Activated T-helper 9 cell treated with anti-CD3 and anti-CD28 coated beads, Interleukin-2, amount 50 U/mL, for 16 hours (primary cell): ENCODE data around the gene UCK2.
A peak's percentile ranks its signal among the peaks of the same experiment; 100 is the strongest.

ENCODE experiments used
- DNase-seq: peaks from one replicate; pipeline ENCODE4 v3.0.0-alpha.2; 2020; ENCODE audit warnings: low read depth

UCK2 gene

DNA sequence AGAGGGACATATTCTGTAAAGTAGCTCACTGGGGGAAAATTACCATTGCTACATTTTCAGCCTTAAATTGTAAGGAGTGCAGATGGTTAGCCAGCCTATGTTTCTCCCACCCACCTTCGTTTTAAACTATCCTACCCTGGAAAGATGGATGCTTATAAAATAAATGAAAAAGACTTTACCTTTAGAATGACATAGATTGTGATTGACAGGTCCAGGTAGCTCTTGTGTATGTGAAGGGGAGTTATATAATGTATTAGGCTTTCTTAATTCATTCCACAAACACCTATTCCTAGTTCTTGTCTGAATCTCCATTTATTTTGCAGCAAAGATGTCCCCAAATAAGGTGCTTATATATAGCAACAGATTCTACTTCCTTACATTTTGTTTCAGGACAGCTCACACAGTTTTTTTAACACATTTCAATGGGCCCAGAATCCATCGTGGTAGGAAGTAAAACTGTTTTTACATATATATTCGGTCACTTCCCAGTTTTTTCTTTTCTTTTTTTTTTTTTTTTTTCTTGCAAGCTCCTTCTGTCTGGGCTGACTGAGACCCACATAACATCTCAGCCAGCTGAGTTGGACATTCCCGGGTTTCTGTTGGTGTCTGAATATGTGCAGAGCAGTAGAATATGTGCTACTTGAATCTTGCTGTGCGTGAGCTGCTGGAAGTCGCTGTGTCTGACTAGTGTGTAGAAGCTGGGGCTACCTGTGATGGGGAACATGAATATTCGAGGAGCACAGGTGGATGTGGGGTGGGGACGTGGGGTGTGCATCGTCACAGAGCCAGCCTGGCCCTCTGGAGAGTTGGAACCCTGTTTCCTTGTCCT lies 27.8 kb downstream of the UCK2 start:
- no peak for DNase-seq

DNA sequence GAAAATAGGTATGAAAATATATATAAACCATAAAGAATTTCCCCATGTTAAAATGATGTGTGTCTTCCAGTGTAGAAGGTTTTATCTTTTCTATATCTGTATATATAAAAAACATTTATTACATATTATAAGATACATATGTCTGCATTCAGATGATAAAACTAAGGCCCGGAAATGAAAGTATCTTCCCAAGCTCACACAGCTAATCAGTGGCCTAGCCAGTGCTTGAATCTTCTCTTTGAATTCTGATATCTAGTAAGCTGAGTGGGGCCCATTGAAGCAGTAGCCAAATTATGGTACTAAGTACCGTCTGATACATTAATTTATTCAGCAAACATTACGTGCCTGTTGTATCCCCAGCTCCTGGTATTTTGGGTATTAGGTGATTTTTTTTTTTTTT lies 28.6 kb downstream of the UCK2 start:
- no peak for DNase-seq

DNA sequence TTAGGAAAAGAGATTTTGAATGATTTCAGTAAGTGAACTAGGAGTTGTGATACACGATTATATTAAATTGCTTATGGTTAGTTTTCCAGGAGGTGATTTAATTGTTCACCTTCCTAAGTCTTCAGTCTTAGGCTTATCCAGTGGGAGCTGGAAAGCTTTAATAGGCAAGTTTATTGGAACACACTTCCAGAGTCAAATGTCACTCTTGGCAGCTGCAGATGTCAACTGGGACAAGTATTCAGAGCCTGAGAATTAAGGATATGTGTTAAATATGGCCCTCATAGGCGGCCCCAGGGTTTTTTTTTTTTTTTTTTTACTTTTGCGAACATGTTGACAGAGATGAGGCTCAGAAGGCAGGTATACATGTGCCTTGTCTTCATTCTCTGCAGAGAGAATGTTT lies 29.2 kb downstream of the UCK2 start:
- no peak for DNase-seq

DNA sequence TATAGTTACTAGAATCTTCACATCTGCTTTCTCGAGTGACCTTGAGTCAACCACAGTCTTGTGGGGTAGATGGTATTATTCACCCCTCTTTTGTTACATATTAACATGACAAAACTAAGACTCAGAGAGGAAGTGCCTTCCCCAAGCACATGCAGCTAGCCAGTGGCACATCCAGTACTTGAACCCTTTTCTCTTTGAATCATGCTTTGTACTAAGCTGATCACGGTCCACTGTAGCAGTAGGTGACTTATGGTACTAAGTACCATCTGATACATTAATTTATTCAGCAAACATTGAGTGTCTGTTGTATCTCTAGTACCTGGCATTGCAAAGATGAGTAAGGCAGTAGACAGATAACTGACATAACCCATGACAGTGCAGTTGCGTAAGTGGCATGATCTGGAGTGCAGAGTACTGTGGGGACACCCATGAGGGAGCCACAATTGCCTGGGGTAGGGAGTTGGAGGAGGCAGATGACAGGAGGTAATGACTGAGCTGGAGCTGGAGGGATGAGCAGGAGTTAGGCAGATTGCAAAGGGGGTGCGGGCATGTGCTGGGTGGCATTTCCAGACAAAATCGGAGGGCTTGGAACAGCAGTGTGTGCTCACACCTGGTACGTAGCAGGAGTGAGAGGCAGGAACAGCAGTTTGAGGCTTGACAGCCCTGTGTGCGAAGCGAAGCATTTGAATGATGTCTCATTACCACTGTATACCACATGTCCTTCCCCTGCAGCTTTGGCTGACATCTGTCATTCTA lies 29.8 kb downstream of the UCK2 start:
- no peak for DNase-seq

DNA sequence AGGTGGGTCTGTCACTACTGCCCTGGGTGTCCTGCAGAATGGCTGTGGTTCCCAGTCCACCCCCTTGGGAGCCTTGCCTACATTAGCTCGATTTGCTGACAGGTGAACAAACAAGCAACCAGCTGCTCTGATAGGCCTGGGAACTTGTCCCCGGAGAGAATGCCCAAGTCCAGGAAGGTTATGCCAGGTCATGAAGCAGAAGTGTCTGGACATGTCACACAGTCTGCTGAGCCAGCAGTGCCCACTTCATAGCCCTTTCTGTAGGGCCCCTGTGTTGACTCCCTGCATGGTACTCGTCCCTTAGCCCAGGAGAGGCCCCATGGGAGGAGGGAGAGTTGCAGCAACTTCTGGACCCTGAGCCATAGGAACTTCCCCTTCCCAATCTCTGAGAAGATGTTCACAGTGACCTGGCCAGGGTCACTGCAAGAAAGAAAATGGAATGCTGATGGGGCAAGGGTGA lies 31.0 kb downstream of the UCK2 start:
- DNase-seq: no peak

DNA sequence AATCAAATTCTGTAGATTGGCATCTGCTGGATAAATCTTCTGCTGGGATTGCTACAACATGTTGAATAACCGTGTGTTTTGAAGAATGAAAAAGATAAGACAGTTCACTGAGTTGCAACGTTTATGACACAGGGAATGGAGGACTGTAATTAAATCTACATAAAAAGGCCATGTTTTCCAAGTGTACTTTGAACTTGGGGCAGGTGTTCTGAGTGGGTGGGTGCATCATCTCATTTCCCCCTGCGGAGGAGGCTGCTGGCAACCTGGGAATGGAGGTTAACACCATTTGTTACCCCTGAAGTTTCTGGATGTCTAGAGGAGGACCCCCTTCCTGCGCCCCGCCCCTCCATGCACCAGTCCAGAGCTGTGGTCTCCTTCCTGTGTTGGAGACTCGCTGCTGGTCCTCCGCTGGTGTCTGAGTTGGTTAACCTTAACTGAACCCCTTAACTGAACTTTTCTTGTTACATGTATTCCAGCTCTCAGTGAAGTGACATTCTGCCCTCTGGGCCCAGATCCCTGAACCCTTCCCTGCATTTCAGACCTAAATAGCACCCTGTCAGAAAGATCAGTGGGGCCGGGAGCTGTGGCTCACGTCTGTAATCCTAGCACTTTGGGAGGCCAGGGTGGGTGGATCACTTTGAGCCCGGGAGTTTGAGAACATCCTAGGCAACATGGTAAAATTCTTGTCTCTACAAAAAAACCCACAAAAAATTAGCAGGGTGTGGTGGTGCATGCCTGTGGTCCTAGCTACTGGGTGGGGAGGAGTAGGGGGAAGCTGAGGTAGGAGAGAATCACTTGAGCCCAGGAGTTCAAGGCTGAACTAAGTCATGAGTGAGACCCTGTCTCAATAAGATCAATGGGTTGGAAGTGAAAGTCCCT lies 31.8 kb downstream of the UCK2 start:
- DNase-seq: no peak

DNA sequence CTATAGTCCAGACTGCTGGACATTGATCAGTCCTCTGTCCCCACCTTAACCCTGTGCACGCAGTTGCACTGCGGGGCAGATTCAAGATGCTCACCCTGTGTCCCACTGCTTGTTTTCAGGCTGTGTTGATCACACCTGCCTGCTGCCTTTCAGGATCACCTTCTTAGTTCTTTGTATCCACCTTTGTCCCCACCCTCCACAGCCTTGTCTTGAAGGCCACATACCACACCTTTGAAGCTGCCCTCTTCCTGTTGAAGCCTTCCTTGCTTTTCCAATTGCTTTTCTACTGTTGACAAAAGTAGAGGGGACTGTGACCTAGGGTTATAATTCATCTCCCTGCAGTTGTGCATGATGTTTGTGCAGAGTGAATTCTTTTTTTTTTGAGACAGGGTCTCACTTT lies 32.7 kb downstream of the UCK2 start:
- DNase-seq: no peak

DNA sequence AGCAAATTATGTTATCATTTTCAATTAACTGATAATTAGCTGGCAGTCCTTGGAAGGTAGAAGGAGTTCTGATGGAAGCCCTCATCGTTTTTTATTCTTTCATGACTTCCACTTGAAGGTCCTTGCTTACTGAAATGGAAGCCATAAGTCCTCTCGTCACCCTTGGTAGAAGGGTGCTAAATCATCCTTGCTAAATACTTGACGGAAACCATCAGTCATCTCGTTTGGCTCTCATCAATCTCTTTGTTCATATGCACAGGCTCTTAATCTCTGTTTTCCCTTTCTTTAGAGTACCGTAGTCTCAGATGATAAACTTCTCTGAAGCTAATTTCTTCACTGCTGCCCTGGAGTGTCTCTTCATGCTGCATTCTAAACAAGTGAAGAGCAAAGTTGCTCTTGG lies 34.5 kb downstream of the UCK2 start:
- no peak for DNase-seq

DNA sequence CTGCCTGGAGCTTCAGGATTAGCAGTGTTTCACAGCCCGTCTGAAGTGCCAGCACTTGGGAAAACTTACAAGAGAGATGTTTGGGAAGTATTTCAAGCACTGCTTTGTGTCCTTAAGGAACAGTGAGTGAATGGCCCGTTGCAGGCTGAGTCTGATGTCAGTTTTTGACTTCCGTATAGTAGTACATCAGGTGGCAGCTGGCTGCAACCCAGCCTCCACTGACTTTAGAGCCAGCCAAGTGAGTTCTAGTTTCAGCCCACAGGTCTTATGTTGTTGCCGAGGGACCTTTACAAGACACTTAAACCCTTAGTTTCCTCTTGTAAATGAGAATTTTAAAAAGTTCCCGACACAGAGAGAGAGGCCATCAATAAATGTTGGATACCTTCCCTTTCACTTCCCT lies 35.0 kb downstream of the UCK2 start:
- no peak for DNase-seq

DNA sequence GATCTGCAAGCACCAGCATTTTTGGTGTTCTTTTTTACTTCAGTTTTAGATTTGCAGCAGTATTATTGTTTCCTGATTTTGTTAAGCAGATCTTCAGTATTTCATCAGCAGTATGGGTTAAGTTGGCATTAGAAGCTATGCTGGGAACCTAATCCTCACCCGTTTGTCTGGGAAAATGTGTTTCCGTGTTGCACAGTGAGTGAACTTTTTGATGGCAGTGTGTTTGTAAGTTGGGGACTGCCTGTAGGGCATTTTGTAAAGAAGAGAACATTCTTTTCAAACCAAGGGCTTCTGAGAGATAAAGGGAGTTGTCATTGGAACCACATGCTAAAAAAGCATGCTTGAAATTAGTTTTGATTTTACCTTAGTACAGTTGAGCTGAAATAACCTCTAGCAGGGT lies 35.9 kb downstream of the UCK2 start:
- DNase-seq: no peak

DNA sequence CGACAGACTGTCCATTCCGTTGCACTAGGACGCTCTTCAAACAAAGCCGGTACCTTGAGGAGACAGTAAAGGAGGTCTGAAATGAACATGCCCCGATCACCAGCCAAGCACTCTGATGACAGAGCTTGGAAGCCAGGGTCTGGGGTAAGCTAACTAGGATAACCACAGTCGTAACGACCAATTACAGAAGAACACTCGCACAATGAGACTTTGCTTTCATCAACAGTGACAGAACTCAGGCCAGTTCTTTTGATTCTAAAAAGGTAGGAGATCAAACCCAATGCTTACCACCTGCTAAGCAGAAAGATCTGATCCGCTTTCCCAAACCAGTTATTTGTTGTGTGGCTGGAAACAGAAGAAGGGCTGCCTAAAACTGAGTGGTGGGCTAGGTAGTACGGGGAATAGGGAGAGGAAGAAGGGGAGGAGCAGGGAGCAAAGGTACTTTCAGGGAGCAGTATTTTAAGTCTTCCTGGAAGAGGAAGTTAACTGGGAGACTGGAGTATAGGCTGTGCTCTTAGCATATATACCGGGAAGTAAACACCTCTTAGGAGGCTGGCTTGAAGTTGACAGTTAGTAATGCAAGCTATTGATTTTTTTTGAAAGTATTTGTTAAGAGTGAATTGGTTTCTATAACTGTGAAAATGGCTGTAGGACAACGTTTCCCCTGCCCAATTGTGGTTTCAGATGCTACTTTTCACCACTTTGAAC lies 38.4 kb downstream of the UCK2 start:
- DNase-seq: no peak

DNA sequence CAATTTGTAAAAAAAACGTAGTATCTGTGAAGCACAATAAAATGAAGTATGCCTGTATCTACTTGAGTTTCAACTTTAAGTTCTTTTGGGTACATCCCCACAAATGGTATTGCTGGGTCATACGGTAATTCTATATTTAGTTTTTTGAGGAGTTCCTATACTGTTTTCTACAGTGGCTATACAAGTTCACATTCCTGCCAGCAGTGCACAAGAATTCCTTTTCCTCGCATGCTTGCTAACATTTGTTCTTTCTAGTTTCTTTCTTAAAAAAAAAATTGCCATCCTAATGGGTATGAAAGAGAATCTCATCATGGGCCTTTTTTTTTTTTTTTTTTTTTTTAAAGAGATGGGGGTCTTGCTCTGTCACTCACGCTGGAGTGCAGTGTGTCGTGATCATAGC lies 41.9 kb downstream of the UCK2 start:
- DNase-seq: no peak

DNA sequence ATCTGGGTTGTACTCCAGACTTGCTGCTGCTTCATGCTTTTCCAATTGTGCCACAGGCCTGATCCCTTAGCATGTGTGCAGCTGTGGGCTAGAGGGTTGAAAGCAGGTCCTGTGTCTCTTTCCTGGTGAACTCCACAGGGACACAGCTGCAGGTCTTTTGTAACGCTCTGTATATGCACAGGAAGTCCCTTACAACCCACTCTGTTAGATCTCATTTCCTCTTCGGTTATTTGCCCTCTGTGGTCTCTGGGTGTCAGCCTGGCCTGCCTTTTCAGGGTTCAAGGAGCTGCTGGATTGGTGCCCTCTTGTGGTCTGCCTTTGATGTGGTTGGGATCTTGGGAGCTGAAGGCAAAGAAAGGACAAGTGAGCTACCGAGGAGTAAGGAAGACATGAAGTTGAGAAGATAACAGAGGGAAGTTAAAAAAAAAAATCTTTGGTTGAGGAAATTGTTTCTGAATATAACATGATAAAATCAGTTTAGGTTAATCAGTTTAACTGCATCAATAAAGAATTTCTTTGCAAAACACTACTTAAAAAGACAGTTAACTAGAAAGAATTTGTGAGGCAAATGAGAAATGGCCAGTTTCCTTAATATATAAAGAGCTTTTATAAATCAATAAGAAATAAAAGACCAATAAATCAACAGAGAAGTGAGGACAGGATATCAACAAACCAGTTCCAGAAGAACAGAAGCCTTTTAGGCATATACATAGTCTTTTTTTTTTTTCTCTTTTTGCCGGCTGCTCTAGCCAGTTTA lies 44.1 kb downstream of the UCK2 start:
- peak; percentile 11 for DNase-seq

DNA sequence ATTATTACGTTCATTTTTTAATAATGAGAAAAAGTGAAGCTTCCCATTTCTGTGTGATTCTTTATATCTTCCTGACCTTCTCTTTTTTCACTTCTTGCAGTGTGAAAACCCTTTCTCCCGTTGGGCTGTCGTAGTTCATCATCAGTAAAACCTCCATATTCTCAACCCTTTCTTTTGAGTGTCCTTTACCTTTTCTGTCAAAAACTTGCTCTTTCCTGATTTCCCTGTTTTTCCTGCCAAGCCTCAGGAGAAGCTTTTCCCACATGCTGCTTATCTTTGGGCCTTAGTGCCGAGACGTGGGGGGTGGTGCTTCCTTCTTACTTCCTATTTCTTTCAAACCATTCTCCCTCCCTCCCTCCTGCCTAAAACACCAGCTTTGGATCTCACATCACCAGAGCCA lies 46.1 kb downstream of the UCK2 start:
- DNase-seq: no peak

DNA sequence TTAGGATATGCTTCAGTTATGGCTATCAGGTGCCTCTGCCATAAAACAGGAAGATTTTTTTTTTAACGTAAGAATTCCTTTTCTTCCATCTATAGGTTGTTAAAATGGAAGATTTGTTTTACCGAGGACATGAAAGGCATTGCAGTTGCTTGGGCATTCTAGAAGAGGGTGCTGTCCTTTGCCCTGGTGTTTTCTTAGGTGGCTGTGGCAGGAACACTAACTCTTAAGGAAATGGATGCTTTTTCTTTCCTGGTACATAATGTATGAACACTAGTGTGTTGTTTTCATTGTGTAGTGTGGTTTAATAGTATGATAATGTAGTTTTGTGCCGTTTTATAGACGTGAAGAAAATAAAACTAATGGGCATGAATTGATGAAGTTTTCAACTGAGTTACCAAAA lies 47.2 kb downstream of the UCK2 start:
- DNase-seq: no peak

DNA sequence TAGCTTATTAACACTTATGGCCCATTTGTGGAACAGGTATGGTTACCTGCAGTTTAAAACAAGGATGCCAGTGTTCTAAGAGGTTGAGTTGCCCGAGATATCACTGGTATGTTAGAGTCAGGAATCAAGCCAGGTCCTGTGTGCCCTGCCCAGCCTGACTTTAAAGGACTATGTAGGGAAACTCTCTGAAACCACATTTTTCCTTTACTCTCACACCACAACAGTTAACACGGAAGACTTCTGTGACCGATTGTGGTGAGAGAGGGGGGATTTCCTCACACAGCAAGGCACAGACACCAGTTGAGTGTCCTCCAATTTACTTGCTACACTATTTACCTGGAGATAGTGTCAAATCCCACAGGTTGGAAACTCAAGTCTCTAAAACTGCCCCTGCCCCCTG lies 47.8 kb downstream of the UCK2 start:
- no peak for DNase-seq

DNA sequence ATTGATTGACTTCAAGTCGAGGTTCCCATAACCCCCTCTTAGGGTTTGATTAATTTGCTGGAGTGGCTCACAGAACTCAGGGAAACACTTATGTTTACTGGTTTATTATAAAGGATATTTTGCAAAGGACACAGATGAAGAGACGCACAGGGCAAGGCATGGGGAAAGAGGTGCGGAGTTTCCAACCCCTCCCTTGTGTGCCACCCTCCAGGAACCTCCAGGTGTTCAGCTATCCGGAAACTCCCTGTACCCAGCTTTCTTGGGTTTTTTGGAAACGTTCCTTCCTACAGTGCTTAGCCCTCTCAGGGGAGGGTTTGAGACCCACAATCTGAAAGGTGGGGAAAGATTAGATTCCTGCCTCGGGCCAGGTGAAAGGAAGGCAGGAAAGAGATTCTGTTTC lies 48.2 kb downstream of the UCK2 start:
- DNase-seq: no peak

DNA sequence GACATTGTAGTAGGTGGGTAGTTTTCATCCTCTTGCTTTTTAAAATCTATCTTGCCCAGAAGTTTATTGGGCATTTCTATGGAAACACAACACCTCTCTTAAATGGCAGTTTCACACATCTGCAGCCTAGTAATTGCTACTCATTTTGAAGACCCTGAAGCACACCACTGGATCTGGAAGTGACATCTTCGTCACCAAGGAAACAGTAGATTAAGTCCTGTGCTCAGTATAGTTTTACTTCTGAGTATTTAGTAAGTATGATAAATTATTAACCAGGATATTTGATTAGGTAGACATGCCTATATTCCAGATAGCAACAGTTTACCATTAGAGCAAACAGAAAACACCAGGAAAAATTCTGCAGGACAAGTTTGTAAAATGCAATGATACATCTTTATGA lies 48.7 kb downstream of the UCK2 start:
- DNase-seq: no peak

DNA sequence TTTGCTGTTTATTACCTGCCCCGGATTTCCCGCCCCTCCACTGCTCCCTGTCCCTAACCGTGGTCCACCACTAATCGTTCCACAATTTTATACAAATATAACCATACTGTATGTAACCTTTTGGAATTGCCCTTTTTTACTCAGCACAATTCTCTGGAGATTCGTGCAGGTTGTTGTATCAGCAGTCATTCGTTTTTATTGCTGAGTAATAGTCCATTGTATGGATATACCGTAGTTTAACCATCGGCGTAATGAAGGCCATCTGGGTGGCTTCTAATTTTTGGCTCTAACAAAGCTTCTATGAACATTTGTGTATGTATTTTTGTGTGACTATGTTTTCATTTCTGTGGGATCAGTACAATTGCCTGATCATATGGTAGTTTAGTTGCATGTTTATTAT lies 50.0 kb downstream of the UCK2 start:
- no peak for DNase-seq

DNA sequence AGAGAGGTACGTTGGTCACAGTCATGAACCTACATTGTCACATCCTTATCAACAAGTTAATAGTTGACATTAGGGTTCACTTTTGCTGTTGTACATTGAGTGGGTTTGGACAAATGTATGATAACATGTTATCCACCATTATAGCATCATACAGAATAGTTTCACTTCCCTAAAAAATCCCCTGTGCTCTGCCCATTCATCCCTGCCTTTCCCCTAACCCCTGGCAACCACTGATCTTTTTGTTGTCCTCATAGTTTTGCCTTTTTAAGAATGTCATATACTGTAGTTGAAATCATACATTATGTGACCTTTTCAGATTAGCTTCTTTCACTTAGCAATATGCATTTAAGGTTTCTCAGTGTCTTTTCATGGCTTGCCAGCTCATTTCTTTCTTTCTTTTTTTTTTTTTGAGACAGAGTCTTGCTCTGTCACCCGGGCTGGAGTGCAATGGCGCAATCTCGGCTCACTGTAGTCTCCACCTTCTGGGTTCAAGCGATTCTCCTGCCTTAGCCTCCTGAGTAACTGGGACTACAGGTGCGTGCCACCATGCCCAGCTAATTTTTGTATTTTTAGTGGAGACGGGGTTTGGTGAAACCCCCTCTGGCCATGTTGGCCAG lies 50.6 kb downstream of the UCK2 start:
- no peak for DNase-seq

DNA sequence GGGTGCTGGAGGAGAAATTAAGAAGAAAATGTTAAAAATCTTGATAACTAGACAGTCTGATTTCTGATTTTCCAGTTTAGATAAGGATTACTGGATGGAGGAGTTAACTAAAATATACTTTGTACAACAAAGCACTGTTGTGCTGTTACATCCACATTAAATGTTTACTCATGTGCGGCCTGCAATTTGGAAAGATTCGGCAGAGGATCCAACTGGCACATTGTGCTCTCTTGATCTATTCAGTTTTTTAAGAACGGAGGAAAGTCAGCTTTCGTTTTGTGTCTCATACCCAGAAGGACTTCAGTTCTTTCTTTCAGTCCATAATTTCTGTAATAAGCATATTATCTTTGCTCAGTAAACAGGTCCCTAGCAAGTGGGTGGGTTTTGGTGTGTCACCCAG lies 52.5 kb downstream of the UCK2 start:
- DNase-seq: no peak
